CD4-positive, alpha-beta T cell treated with Interleukin-15 for 4 hours (primary cell): ENCODE results near the gene GPATCH2.
"Not testable (repeated sequence)": the region's sequence is repeated elsewhere in the genome, so short reads cannot be mapped to it uniquely, and the experiment has no call there.

ENCODE experiments used
- DNase-seq: peaks from one replicate; pipeline ENCODE4 v3.0.0-alpha.2; 2020; ENCODE audit warnings: low spot score

Gene GPATCH2

DNA sequence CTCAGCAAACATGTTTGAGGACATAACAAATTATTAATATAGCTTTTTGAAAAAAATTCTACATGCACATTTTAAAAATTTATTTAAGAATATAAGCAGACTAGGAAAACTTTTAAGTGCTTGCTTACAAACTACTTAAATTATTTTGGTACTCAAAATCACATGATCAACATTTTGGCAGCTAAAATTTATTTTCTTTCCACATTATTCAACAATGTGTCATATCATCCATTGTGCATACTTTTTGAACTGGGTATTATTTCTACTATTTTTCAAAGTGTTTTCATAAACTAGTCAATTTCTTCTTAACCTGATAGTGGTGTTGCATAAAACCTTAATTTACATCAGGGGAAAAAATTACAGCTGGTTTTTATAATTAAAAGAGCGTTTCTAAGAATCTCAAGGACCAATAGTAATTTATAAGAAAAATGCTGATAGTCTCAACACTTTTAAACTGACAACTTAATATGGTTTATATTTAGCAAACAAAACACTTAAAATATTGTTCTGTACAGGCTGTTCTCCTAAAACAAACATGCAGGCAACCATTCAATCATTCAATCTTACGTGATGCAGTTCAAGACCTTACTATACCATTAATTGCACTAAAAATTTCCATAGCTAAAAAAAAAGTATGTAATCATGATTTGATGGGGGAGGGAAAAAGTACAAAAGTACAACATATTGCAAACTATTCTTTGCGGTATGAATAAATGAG, 105.0 kb downstream of the GPATCH2 start:
- no peak for DNase-seq

- no peak for DNase-seq
Observed at GRCh38 chr1:217524787-217525520, 105.9 kb downstream of the GPATCH2 start.

DNA sequence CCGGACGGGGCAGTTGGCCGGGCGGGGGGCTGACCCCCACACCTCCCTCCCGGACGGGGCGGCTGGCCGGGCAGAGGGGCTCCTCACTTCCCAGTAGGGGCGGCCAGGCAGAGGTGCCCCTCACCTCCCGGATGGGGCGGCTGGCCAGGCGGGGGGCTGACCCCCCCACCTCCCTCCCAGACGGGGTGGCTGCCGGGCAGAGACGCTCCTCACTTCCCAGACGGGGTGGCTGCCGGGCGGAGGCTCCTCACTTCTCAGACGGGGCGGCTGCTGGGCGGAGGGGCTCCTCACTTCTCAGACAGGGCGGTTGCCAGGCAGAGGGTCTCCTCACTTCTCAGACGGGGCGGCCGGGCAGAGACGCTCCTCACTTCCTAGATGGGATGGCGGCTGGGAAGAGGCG, 107.0 kb downstream of the GPATCH2 start:
- DNase-seq = not testable (repeated sequence)

- no peak for DNase-seq
Observed at GRCh38 chr1:217522277-217522676, 108.6 kb downstream of the GPATCH2 start.

GRCh38 chr1:217521317-217521716, 109.6 kb downstream of the GPATCH2 start:
- no peak for DNase-seq

- DNase-seq = no peak
Observed at GRCh38 chr1:217506878-217507277, 124.0 kb downstream of the GPATCH2 start.

DNA sequence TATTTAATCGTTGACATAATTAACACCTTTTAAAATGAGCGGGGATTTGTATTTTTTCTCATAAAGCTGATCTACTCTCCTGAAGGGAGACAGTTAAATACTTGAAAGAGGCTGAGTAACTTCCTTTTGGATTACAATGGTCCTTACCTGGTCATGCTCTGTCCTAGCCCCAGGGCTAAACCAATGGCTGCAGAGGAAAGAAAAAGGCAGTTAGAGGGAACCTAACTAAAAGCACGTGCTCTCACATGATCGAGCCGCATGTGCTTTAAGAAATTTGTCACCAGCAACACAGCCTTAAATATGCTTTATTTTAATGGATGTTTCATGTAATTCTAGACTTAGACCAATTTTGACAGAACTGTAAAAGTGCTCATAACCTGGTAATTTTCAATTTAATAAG, 132.7 kb downstream of the GPATCH2 start:
- DNase-seq = no peak

- no peak for DNase-seq
Observed at GRCh38 chr1:217495249-217495648, 135.6 kb downstream of the GPATCH2 start.

DNA sequence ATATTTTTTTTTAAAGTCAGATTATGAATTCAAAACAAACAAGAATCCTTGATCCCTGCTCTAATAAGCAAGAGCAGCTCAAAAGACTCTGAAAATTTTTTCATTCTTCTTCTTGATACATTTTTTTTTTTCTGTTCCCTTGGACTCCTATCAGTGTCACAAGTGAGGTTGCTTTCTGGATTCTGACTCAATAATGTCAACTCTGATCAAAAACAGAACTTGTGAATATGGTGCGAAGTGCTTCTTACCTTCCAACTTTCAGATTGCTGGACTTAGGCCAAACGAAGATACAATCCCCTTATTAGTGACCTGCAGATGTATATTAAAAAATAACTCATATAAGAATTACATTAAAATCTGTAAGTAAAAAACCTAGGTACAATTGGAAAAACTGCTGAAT, 136.1 kb downstream of the GPATCH2 start:
- no peak for DNase-seq

GRCh38 chr1:217493290-217493689, 137.6 kb downstream of the GPATCH2 start:
- no peak for DNase-seq

DNA sequence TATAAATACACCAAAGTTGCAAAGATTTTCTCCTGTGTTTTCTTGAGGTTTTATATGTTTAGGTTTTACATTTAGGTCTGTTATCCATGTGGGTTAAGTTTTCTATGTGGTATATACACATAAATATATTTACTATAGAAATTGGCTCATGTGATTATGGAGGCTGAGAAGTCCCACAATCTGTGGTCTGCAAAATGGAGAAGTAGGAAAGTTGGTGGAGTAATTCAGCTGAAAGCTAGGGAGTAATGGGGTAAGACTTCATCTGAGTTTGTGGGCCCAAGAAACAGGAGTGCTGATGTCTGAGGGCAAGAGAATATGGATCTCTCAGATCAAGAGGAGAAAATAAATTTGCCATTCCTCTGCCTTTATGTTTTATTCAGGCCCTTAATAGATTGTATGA, 146.0 kb downstream of the GPATCH2 start:
- DNase-seq = no peak

- peak; percentile 7 for DNase-seq
Observed at GRCh38 chr1:217482356-217483102, 148.4 kb downstream of the GPATCH2 start.

- DNase-seq = no peak
Observed at GRCh38 chr1:217478450-217478849, 152.4 kb downstream of the GPATCH2 start.

- no peak for DNase-seq
Observed at GRCh38 chr1:217472915-217473314, 158.0 kb downstream of the GPATCH2 start.

- no peak for DNase-seq
Observed at GRCh38 chr1:217471403-217471802, 159.5 kb downstream of the GPATCH2 start.

DNA sequence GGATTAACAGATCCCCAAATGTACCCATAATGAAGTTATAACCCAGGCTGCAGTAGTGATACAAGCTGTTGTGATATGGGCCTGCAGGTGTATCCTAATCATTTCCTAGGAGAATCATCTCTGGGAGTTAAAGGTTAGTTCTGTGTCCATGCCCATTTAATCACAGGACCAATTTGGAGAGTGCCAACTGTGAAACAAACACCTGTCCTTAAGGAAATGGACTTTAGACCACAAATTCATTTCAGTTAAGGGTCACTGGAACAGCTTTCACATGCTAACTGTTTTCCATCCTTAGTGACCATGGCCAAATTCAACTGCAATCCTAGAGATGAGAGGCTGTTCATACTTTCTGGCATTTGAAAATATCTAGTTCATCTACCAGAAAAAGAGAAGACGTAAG, 160.9 kb downstream of the GPATCH2 start:
- no peak for DNase-seq

- no peak for DNase-seq
Observed at GRCh38 chr1:217465102-217465501, 165.8 kb downstream of the GPATCH2 start.

DNA sequence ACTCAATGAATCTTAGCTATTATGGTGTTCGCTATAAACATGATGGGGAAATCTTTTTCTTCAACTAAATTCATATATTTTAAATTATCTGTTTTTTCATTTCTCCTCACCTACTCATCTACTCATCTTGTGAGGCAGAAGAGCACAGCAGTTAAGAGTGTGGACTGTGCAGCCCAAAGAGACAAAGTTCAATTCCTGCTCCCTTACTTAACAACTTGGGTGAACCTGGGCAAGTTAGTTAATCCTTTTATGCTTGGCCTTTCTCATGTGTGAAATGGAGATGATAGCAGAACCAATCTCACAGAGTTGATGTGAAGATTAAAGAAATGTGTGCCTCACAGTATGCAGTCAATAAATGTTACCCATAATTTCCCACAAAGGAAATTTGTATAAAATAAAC, 168.2 kb downstream of the GPATCH2 start:
- DNase-seq = no peak

DNA sequence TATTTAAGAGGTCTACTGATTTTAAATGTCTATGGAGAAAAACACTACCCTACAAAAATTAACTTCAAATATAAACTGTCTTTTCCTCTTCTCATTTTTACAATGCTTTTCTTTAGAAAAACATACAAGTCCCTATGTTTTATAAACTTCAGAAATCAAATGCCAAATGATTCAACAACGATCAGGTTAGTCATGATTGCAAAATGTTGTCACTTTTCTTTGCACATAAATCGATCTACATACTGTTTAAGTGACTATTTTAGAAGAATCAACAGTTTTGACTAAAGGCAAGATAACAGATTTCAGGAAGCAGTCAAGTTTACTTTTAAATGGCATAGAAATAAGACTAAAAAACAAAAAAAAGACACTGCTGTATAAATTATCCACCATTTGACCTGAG, 168.7 kb downstream of the GPATCH2 start:
- no peak for DNase-seq

- no peak for DNase-seq
Observed at GRCh38 chr1:217457016-217457415, 173.9 kb downstream of the GPATCH2 start.

- DNase-seq = no peak
Observed at GRCh38 chr1:217456261-217456660, 174.6 kb downstream of the GPATCH2 start.

- no peak for DNase-seq
Observed at GRCh38 chr1:217453816-217454215, 177.1 kb downstream of the GPATCH2 start.

DNA sequence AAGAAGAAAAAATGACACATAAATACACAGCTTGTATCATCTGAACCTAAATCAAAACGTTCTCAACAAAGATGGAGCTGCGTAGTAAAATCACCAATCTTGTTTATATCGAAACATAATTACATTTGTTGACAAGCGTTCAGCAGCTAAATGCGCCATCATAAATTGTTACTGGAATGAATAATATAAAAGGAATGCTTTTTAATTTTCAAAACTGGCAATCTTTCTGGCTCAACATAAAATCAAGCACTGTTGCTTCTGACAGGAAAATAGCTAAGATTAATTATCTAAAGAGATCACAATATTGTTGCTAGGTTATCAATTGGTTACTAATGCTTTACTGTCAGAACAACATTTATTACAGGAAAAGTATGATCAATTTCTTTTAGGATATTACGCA, 181.5 kb downstream of the GPATCH2 start:
- DNase-seq = no peak
